ENCODE results near the gene TBC1D9.

The TBC1D9 gene

DNA sequence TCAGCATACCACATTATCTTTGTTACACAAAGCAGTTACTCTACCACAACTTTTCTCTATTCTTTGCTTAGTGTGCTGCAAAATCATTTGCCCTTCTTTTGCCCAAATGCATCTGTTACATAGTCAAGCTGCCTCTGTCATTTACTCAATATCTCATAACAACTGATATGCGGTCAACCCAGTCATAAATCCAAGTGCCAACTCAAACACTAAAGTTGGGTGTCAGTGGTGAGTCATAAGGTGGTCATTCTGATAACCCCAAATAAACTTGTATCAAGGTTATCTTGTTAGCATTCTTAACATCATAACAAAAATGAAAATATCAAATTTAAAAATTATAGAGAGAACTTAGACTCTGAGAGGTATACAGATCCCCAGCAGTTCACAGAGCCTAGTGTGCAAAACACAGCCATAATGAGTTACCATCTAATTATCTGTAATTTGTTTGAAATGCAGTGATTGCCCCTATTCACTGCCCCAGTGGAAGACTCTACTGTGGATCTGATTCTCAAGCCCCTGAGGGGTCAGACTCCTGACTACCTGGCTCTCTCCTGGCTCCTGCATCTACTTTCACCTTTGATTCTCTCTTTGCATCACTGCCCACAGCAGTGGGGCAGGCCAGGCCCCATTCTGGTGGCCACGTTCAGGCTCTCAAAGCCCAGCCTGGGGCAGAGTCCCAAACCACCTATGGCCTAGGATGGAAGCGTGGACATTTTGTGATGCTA, 29.2 kb downstream of the TBC1D9 start:
- no peak overlapping the region for H3K9ac ChIP-seq (ENCODE audit: insufficient read length)
- DNase-seq (ENCODE audit: low read depth, low spot score), result no peak
- H3K36me3 ChIP-seq (ENCODE audit: insufficient read depth, low read length), result no peaks in the 10 kb centered on the region
- no peak overlapping the region for H3K4me3 ChIP-seq
- no peak for TF ChIP-seq FOXP2 (optimal IDR thresholded peaks at IDR 0.05; ENCODE audit: control extremely low read depth, extremely low read length, insufficient read depth)
- no peak for TF ChIP-seq POLR2AphosphoS5 (IDR thresholded peaks at IDR 0.05; ENCODE audit: borderline replicate concordance, low read depth, low read length)
- no peak for TF ChIP-seq EZH2 (IDR thresholded peaks at IDR 0.05)
- no peaks in the 10 kb centered on the region for H3K9me3 ChIP-seq (ENCODE audit: low read depth, low read length)
- H3K27ac ChIP-seq, result no peak overlapping the region

DNA sequence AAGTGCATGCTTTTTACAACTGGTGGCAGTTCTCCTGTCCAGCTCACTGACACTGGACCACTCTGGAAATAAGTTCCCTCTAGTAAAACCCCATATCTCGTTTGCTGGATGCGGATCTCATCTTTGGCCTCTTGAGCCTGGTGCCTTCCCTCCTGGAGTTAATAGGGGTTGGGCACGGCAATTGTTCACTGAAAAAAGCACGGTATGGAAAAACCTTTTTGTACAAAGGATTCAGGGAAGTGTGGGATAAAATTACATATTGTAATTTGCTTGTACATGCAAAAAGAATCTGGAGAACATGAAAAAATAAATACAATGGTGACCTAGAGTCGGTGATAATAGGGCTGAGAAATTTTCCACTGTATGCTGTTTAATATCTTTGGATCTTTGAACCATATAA, 30.6 kb downstream of the TBC1D9 start:
- Histone ChIP-seq H3K36me3 (ENCODE audit: insufficient read depth, low read length) (no peaks in the 10 kb centered on the region), H3K9me3 (ENCODE audit: low read depth, low read length) (no peaks in the 10 kb centered on the region), H3K4me3 (no peak overlapping the region), H3K27ac (peak overlapping the region; percentile 44; the same call in 1 of the 2 replicates), H3K9ac (ENCODE audit: insufficient read length) (no peak overlapping the region)
- TF ChIP-seq POLR2AphosphoS5 (IDR thresholded peaks at IDR 0.05; ENCODE audit: borderline replicate concordance, low read depth, low read length) (no peak), FOXP2 (optimal IDR thresholded peaks at IDR 0.05; ENCODE audit: control extremely low read depth, extremely low read length, insufficient read depth) (no peak), EZH2 (IDR thresholded peaks at IDR 0.05) (no peak)
- no peak for DNase-seq (ENCODE audit: low read depth, low spot score)

DNA sequence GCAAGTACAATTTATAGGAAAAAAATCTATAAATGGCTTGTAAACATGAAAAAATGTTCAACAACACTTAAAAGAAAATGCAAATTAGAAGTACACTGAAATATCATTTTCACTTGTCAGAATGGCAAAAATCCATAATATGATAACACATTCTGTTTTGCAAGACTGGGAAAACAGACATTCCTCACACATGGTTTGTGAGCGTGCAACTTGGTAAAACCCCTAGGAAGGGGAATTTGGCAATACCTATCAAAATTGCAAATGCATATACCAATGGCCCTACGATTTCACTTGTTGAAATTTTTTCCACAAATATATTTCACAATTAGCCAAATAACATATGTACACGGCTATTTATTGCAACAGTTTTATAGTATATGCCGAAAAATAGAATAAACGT, 31.4 kb downstream of the TBC1D9 start:
- Histone ChIP-seq H3K36me3 (ENCODE audit: insufficient read depth, low read length) (no peaks in the 10 kb centered on the region), H3K27ac (peak overlapping the region; percentile 44; the same call in 1 of the 2 replicates), H3K4me3 (0 out of 2 replicates have a peak overlapping the region, but pooled peaks have one; percentile 25), H3K9ac (ENCODE audit: insufficient read length) (no peak overlapping the region), H3K9me3 (ENCODE audit: low read depth, low read length) (no peaks in the 10 kb centered on the region)
- no peak for TF ChIP-seq FOXP2 (optimal IDR thresholded peaks at IDR 0.05; ENCODE audit: control extremely low read depth, extremely low read length, insufficient read depth)
- no peak for TF ChIP-seq POLR2AphosphoS5 (IDR thresholded peaks at IDR 0.05; ENCODE audit: borderline replicate concordance, low read depth, low read length)
- TF ChIP-seq EZH2 (IDR thresholded peaks at IDR 0.05), result no peak
- no peak for DNase-seq (ENCODE audit: low read depth, low spot score)

DNA sequence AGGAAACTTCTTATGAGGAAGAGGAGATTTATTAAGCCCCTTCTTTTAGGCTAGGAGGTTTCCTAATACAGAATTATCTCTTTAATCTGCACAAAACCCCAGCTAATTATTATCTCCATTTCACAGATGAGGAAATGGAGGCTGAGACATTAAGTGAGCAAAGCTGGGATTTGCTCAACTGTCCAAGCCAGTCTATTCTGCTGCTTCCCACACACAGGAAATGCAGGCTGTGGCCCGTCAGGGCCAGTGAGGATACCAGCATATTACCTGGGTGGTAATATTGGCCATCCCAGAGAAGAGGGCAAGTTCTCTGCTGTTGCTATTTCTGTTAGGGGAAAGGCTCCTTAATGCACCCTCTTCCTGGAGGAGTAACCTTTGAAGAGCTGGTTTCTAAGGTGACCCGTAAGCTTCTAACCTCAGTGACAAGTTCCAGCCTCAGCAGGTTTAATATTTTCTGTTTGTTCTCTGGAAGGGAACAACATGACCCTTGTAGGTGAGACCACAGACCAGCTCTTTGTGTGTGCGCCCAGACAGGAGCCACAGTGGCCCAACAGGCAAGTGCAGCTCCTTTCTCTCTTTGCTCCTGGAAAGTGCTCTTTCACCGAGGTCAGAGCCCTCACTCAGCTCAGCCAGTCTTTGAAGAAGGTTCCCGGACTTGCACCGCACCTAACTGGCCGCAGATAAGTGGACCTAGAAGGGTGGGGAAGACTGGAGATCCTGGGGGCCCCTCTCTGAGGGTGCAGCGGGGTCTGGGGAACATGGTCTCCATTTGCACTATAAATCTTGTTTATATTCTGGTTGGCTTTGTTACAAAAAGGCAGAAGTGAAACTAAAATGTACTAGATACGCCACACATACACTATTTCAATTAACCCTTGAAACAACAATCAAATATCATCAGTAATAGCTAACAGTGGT, 35.5 kb downstream of the TBC1D9 start:
- no peak overlapping the region for H3K9ac ChIP-seq (ENCODE audit: insufficient read length)
- H3K4me3 ChIP-seq, result no peak overlapping the region
- no peak for DNase-seq (ENCODE audit: low read depth, low spot score)
- TF ChIP-seq POLR2AphosphoS5 (IDR thresholded peaks at IDR 0.05; ENCODE audit: borderline replicate concordance, low read depth, low read length) (no peak), FOXP2 (optimal IDR thresholded peaks at IDR 0.05; ENCODE audit: control extremely low read depth, extremely low read length, insufficient read depth) (no peak), EZH2 (IDR thresholded peaks at IDR 0.05) (no peak)
- no peaks in the 10 kb centered on the region for H3K9me3 ChIP-seq (ENCODE audit: low read depth, low read length)
- no peak overlapping the region for H3K27ac ChIP-seq
- H3K36me3 ChIP-seq (ENCODE audit: insufficient read depth, low read length), result peaks cover 14% of the 10 kb centered on the region

GRCh38 chr4:140719686-140720085, 36.5 kb downstream of the TBC1D9 start:
- no peak for DNase-seq (ENCODE audit: low read depth, low spot score)
- H3K4me3 ChIP-seq, result no peak overlapping the region
- H3K9ac ChIP-seq (ENCODE audit: insufficient read length), result no peak overlapping the region
- H3K36me3 ChIP-seq (ENCODE audit: insufficient read depth, low read length), result peaks cover 20% of the 10 kb centered on the region
- H3K9me3 ChIP-seq (ENCODE audit: low read depth, low read length), result no peaks in the 10 kb centered on the region
- H3K27ac ChIP-seq, result no peak overlapping the region
- TF ChIP-seq FOXP2 (optimal IDR thresholded peaks at IDR 0.05; ENCODE audit: control extremely low read depth, extremely low read length, insufficient read depth) (no peak), EZH2 (IDR thresholded peaks at IDR 0.05) (no peak), POLR2AphosphoS5 (IDR thresholded peaks at IDR 0.05; ENCODE audit: borderline replicate concordance, low read depth, low read length) (no peak)

DNA sequence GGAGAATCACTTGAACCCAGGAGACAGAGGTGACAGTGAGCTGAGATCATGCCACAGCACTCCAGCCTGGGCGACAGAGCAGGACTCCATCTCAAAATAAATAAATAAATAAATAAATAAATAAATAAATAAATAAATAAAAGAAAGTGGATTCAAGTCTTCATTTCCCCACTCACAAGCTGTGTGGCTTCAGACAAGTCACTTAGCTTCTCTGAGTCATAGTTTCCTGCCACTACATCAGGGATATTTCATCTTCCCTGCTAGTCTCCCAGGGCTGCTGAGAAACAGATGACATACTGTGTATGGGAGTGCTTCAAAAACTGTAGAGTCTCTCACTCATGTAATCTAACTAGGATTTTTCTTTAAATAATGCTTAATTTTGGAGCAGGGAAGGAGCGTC, 37.2 kb downstream of the TBC1D9 start:
- Histone ChIP-seq H3K9ac (ENCODE audit: insufficient read length) (no peak overlapping the region), H3K36me3 (ENCODE audit: insufficient read depth, low read length) (peaks cover 20% of the 10 kb centered on the region), H3K4me3 (no peak overlapping the region), H3K9me3 (ENCODE audit: low read depth, low read length) (no peaks in the 10 kb centered on the region), H3K27ac (no peak overlapping the region)
- TF ChIP-seq FOXP2 (optimal IDR thresholded peaks at IDR 0.05; ENCODE audit: control extremely low read depth, extremely low read length, insufficient read depth), result no peak
- no peak for TF ChIP-seq EZH2 (IDR thresholded peaks at IDR 0.05)
- TF ChIP-seq POLR2AphosphoS5 (IDR thresholded peaks at IDR 0.05; ENCODE audit: borderline replicate concordance, low read depth, low read length), result no peak
- no peak for DNase-seq (ENCODE audit: low read depth, low spot score)

DNA sequence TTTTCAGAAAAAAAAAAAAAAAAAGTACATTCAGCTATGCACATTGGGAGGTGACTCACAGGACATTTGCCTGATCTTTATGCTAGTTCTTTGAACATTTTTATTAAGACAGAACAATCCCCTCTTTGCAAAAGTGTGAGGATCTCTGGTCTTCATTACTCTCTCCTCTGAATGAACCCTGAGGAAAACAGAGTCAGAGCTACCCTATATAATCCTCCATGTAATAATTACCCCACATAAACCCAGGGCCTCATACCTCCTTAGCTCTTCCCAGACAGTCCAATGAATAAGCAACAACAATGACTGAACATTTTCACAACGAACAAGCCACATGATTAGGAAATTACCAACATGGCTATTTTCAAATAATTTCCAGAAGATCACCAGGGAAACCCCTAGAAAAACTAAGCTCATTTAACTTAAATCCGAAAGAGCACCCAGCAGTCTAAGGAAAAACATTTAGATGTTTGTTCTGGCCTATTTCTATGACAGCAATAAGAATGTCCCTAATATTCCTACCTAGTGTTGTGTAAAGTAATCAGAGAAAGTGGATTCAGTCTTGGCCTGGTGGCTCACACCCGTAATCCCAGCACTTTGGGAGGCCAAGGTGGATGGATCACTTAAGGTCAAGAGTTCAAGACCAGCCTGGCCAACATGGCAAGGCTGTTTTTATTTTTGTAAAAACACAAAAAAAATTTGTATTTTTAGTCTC, 37.8 kb downstream of the TBC1D9 start:
- H3K9me3 ChIP-seq (ENCODE audit: low read depth, low read length), result no peaks in the 10 kb centered on the region
- DNase-seq (ENCODE audit: low read depth, low spot score), result no peak
- H3K27ac ChIP-seq, result peak overlapping the region; percentile 60
- H3K36me3 ChIP-seq (ENCODE audit: insufficient read depth, low read length), result peaks cover 20% of the 10 kb centered on the region
- H3K4me3 ChIP-seq, result no peak overlapping the region
- TF ChIP-seq POLR2AphosphoS5 (IDR thresholded peaks at IDR 0.05; ENCODE audit: borderline replicate concordance, low read depth, low read length), result no peak
- TF ChIP-seq FOXP2 (optimal IDR thresholded peaks at IDR 0.05; ENCODE audit: control extremely low read depth, extremely low read length, insufficient read depth), result no peak
- TF ChIP-seq EZH2 (IDR thresholded peaks at IDR 0.05), result no peak
- no peak overlapping the region for H3K9ac ChIP-seq (ENCODE audit: insufficient read length)

DNA sequence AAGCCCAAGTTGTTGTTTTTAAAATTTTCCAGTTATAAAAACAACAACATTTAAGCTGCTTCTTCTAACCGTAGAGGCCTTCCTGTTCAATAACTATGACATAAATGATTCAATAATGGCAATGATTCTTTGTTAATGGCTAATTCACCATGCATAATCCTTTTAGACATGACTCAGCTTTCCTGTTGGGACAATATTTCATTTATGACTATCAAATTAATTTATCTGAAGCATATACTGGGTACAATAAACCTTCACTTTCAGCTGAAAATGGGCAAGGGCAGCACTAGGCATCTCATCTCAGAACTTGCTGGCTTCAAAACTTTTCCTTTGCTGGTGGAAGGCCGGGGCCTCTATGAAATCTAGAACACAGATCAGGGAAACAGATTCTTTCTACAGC, 38.9 kb downstream of the TBC1D9 start:
- TF ChIP-seq FOXP2 (optimal IDR thresholded peaks at IDR 0.05; ENCODE audit: control extremely low read depth, extremely low read length, insufficient read depth) (no peak), POLR2AphosphoS5 (IDR thresholded peaks at IDR 0.05; ENCODE audit: borderline replicate concordance, low read depth, low read length) (no peak; the same call in 1 of the 2 replicates), EZH2 (IDR thresholded peaks at IDR 0.05) (no peak)
- DNase-seq (ENCODE audit: low read depth, low spot score), result no peak
- Histone ChIP-seq H3K9ac (ENCODE audit: insufficient read length) (no peak overlapping the region), H3K27ac (no peak overlapping the region), H3K4me3 (no peak overlapping the region), H3K36me3 (ENCODE audit: insufficient read depth, low read length) (peaks cover 20% of the 10 kb centered on the region), H3K9me3 (ENCODE audit: low read depth, low read length) (no peaks in the 10 kb centered on the region)
